Urothelium cell line (cell line): ENCODE data around the gene EPAS1.

ENCODE experiments used
- DNase-seq: peaks from one replicate; pipeline ENCODE4 v3.0.0; 2011; ENCODE audit warnings: low spot score, mixed read lengths
- FAIRE-seq: peaks from 2 replicates; lab custom pipeline; 2011; peaks lifted over from hg19 to GRCh38; lab: Jason Lieb, UNC

EPAS1 gene

DNA sequence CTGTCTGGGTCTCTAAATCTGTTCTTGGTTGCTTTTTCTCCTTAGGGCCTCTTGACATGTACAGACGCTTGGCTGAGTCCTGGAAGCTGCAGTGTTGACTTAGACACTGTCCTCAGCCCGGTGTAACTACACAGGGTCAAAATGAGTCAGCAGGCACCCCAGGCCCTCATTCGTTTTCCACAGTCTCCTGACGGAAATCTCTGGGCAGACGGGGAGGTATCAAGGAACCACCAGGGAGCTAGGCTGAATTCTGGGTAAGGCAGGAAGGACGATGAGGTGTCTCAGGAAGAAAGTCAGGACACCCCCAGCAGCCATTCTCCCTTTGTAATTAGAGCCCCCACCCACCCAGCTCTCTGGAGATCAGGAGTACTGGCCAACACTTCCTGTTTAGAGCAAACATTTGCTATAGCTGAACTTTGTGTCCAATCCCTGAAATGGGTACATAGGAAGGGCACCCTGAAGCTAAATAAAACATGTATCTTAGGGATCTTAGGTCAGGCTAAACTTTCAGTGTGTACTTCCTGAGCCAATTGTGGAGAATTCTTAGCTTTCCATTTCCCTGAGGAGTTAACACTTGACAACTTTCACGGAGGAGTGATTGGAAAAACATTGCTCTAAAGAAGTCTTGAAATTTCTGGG is 23.9 kb upstream of the EPAS1 start:
- DNase-seq = no peak
- FAIRE-seq = no peak

GRCh38 chr2:46273919-46274318 is 23.3 kb upstream of the EPAS1 start:
- no peak for DNase-seq
- FAIRE-seq = no peak

DNA sequence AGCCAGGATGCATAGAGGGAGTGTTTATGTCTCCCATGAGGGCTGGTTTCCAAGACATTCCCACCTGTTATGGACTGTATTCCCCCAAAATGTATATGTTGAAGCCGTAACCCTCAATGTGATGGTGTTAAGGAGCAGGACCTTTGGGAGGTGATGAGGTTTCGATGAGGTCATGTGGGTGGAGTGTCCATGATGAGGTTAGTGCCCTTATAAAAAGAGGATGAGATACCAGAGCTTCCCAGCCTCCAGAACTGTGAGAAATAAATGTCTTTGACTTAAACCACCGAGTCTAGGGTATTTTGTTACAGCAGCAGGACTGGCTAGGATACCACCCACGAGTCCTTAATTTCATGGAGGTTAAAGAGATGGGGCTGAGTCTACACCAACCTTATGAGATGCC is 22.6 kb upstream of the EPAS1 start:
- DNase-seq (no peak), FAIRE-seq (no peak)

- DNase-seq = no peak
- no peak for FAIRE-seq
Measured at GRCh38 chr2:46275995-46276394, 21.2 kb upstream of the EPAS1 start.

GRCh38 chr2:46276642-46277041 is 20.6 kb upstream of the EPAS1 start:
- no peak for FAIRE-seq
- DNase-seq = no peak

DNA sequence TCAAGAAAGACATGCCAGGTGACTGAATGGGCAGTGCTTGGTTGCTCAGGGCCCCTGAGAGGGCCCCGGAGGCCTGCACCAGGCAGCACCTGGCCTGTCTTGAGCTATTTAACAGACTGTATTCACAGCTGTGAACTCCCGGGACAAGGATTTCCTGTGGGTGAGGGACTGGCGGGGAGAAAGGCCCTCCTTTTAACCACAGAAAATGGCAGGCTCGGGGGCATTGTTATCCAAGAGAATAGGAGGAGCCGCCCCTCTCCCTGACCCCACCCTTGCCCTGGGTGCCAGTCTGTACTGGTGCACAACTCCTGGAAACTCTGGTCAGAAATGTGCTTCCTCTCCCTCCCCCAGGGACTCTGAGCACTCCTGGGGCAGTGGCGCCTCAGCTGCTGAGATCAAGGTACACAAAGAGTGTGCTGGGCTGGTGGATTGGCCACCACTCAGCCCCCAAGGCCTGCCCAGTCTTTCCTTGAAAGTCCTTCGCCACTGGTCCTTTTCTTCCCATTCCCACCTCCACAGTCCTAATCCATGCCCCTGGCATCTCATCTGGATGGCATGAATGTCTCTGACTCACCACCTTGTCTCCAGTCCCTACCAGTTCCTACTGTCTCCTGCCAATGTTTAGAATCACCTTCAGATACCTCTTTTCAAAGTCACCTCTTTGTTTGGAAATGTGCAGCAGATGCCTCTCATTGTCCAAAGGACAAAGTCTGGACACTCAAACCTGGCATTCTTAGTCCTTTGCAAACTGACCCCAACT is 19.6 kb upstream of the EPAS1 start:
- DNase-seq (no peak), FAIRE-seq (no peak)

DNA sequence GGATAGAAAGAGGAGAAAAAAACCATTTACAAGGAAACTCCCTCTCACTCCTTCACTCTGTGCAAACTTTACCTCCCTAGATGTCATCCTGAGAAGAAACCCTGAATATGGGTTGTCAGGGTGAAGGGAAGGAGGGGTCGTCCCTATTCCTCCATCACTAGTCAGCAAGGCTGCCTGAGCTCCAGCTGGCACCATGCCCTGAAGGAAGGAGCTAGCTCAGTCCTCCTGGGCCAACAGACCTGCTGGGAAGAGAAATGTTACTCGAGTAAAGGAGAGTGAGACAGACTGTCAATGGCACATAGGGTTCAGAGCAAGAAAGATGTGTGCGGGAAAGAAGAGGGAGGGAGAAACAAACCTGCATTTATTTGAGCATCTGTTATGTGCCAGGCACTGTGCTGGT is 18.3 kb upstream of the EPAS1 start:
- DNase-seq (no peak), FAIRE-seq (peak; percentile 58)

DNA sequence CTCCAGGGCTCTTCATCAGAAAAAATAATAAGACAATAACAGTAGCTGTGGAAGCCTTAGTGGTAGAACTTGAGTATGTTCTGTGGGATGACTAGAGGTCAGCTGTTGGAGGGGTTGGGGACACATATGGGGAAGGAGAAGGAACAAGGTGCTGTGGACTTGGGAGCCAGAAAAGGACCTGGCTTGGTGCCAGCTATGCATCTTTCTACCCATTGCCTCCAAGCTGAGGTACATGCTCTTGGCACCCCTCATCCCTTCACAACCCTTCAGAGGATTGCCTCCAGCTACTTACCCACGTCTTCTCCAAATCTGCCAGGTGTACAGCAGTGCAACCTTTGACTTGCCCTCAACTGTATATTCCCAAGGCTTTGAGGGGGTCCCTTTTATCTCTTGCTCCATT is 15.3 kb upstream of the EPAS1 start:
- DNase-seq (no peak), FAIRE-seq (no peak)

- DNase-seq (no peak), FAIRE-seq (no peak)
Measured at GRCh38 chr2:46283693-46284092, 13.5 kb upstream of the EPAS1 start.

GRCh38 chr2:46284260-46284659 is 12.9 kb upstream of the EPAS1 start:
- DNase-seq (no peak), FAIRE-seq (no peak)

DNA sequence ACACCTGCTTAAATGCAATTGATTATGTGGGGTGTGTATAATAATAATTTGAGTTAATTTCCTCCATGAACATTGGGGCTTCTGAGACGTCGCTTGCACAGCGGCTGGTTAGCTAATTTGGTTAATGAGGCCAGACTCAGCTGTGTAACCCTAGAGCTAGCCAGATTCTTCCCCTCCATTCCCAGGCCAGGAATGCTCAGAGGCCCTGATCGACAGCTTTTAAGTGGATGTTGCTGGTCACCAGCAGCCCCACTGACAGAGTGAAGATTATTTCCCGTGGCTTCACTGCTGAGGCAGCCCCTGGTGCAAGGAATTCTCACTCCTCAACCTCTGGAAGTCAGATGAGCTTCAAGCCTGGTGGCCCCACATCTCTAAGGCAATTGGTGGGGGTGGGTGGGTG is 12.4 kb upstream of the EPAS1 start:
- FAIRE-seq = no peak

GRCh38 chr2:46286715-46287114 is 10.5 kb upstream of the EPAS1 start:
- FAIRE-seq = no peak
- DNase-seq = no peak

More for the DNA sequence above, 12.4 kb upstream of the EPAS1 start:
- DNase-seq = no peak

DNA sequence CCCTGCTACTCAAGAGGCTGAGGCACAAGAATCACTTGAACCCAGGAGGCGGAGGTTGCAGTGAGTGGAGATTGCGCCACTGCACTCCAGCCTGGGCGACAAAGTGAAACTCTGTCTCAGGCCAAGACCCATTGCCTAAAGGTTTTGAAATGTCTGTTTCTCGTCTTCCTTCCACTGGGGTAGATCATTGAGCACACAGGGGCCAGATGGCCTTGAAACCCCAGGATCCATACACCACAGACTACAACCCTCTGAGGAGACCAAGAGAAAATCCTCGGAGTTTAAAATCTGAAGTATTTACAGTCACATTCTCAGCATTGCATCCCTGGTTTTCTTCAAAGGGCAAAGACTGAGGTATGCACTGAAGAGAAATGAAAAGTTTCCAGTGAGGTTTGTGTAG is 7.1 kb upstream of the EPAS1 start:
- FAIRE-seq (no peak), DNase-seq (no peak)

DNA sequence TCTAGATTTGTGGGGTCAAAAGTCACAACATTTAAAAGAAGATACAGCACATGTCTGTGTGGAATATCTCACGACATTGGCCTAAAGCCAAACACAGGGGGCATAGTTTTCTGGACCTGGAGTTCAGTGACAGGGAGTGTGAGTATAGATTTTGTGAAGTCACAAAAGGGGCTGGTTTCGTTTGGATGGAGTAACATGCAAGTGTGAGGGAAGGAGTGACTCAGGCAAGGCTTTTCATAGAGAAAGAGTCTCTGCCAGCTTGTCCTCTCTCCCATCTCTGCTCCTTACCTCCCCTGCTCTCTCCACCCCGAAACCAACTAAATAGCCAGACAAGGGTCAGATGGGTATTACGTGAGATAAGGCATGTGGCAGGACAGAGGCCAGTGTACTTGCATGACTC is 3.7 kb upstream of the EPAS1 start:
- no peak for DNase-seq
- no peak for FAIRE-seq

DNA sequence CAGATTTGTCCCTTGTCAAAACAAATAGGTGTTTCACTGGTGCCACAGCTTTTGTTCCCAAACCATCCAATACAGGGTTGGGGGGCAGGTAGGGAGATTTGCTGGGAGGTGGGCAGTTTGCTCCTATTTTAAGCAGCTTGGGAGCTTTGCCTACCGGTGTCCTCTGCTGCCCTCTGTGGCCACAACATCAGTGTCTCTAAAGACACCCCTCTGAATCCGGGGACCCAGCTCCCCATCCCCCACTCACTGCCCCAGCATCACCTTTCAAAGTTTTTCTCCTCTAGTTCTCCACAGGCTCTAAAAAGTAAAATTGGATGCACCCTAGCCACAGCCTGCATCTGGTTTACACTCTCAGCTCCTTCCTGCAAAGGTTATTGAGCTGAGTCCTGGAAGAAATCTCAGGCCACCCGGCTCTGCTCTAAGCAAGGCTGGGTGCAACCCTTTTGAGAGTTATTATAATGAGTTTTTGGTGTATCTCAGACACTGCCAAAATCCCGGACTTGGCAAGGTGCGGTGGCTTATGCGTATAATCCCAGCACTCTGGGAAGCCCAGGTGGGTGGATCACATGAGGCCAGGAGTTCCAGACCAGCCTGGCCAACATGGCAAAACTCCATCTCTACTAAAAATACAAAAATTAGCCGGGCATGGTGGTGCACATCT is 2.9 kb upstream of the EPAS1 start:
- DNase-seq (no peak), FAIRE-seq (no peak)

- FAIRE-seq (no peak), DNase-seq (no peak)
Measured at GRCh38 chr2:46296216-46296839, 879 bp upstream of the EPAS1 start.

DNA sequence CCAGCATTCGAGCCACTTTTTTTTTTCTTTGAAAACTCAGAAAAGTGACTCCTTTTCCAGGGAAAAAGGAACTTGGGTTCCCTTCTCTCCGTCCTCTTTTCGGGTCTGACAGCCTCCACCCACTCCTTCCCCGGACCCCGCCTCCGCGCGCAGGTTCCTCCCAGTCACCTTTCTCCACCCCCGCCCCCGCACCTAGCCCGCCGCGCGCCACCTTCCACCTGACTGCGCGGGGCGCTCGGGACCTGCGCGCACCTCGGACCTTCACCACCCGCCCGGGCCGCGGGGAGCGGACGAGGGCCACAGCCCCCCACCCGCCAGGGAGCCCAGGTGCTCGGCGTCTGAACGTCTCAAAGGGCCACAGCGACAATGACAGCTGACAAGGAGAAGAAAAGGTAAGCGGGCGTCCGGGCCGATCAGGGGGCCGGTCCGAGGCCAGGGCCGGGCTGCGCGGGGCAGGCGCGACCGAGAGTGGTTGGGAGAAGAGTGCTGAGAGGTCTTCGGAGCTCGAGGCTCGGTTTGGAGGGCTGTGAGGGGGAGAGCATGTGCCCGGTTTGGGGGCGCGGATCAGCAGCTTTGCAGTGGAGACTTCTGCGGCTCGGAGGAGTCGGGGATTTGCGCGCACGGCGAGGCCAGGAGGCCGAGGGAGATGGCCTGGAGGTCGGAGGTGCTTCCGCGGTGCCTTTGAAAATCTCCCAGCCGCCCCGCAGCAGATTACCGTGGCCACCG is 502 bp downstream of the EPAS1 start:
- DNase-seq (peak; percentile 70), FAIRE-seq (no peak)

- DNase-seq = no peak
- no peak for FAIRE-seq
Measured at GRCh38 chr2:46298272-46298521, 990 bp downstream of the EPAS1 start.

GRCh38 chr2:46298522-46299353 is 1.5 kb downstream of the EPAS1 start:
- FAIRE-seq = no peak
- peak; percentile 52 for DNase-seq
